T follicular helper cell (primary cell): ENCODE results near the gene TUBE1.
"Not testable (repeated sequence)": the region's sequence is repeated elsewhere in the genome, so short reads cannot be mapped to it uniquely, and the experiment has no call there.

Experiments used
- DNase-seq: peaks from one replicate; pipeline ENCODE4 v3.0.0-alpha.2; 2020; ENCODE audit warnings: low read depth

Gene TUBE1

DNA sequence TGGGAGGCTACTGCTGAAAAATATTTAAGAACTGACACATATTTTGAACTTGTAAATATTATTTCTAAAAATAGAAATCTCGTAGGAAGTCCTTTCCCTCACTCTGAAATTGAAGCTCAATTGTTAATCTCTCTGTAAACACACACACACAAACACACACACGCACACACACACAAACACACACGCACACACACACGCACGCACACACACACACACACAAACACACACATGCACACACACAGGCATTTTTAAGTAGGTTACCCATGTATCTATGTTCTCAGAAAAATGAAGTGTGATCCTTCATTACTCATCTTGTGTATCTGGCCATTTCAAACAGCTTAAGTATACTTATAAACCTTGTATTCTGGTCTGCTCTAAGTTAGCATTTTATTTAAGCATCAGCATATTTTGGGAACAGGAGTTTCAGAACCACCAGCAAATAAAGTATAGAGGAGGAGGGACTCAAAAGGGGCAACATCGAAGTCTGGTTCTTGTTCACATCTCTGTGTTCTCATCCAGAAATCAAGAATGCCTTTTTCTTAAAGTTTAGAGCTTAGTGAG is 21.8 kb downstream of the TUBE1 start:
- DNase-seq = no peak

DNA sequence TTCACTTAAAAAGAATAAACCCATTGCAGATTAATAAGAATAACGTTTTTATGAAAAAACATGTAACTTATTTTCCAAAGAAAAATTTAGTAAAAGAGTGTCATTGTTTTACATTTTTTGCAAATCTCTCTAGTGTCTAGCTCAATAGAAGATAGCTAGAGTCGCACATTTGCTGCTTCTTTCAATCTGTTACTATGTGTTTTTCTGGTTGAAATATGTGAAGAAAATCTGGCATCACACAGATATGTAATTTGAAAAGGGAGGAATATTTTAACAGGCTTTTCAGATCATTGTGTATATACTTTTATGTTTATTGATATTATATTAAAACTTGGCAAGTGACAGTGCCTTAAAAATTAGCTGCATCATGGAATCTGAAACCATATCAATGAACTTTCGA is 24.3 kb downstream of the TUBE1 start:
- no peak for DNase-seq

DNA sequence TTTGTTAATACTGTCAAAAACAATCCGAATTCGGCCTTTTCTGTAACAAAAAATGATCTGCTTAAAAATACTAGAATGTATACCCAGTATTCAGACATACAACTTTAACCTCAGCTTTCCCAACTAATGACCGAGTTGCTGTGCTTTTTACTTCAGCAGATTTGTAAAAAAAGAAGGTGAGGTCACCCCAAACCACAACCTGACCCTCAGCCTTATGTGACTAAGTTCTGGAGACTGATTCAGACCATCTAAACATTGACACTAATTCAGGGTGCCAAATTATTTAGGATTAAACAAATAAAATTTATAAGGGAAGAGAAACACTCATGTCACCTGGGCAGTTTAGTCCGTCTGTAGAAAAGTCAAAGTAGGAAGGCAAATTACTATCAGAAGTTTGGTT is 25.7 kb downstream of the TUBE1 start:
- DNase-seq = no peak

DNA sequence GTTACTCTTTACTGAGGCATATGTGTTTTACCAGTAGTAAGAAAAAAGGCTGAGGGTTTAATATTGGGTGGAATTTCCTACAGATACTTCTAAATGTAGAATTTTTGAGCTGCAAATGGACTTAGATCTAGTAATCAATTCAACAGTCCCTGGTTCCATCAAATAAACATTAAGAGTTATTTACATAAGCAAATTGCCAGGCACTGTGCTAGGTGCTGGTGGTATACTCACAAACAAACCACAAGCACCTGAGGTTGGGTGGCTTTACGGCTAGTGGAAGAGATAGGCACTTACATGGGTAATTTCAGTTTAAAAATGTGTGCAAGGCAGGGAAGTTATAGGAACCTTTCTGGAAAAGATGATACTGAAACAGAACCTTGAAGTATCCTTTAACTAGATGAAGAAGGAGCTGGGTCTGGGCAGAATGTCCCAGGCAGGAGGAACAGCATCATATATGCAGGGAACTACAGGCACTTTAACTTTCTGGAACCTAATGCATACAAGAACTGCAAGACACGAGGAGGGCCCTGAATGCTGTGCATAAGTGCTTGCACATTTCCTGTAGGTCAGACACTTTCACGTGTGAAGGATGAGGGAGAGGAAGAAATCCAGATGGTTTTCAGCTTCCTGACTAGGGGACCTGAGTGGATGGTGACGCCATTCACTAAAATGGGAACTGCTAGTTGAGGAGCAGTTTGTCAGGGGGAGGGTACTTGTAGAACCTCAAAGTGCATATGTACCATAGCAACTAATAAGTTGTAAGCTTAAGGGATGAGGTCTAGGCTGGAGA is 28.8 kb downstream of the TUBE1 start:
- no peak for DNase-seq

DNA sequence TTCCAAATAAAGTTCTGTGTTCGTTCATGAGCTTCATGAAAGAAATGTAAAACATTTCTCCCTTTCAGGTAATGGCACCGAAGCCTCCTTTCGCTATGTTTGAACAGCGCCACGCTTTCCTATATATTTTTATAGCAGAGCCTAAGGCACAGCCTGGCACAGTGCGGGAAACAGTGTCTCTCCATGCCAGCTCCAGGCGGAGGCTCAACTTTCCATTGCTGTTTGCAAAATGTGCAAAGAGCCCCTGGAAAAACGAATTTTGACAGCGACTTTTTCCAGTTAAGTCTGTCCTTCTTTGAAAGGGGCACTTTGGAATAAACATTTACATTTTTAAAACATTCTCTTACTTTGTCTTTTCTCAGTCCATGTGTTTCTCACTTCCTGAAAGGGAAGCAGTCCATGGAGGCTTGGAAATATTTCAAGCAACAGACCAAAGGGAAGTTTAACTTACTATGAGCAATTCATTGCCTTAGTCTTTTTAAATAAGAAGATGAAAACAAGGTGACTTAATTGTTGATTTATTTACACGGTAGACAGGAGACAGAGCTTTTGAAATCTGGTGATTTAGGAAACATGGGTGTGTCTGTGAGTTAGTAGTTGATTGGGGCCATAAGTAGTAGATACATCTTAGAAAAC is 32.6 kb downstream of the TUBE1 start:
- DNase-seq = no peak

DNA sequence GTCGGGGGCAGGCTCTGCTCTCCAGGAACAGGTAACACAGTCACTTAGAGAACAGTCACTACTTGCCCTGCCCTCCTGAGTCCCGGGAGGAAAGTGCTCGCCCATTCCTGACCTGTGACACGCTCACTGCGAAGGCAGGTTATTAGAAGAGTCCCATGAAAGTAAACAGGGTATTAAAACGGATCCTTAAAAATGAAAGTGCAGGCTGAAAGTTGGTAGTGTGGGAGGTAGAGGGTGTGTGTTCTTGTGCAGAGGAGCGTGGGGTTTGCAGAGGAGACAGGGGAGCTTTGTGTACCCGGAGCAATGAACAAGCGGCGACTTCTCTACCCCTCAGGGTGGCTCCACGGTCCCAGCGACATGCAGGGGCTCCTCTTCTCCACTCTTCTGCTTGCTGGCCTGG is 33.3 kb downstream of the TUBE1 start, which contains the start of gene CCN6:
TSS of gene CCN6 (plus strand) at position 104 of the 400 bp plus-strand sequence. CDS start at position 358, 254 bp downstream.
- DNase-seq = no peak

DNA sequence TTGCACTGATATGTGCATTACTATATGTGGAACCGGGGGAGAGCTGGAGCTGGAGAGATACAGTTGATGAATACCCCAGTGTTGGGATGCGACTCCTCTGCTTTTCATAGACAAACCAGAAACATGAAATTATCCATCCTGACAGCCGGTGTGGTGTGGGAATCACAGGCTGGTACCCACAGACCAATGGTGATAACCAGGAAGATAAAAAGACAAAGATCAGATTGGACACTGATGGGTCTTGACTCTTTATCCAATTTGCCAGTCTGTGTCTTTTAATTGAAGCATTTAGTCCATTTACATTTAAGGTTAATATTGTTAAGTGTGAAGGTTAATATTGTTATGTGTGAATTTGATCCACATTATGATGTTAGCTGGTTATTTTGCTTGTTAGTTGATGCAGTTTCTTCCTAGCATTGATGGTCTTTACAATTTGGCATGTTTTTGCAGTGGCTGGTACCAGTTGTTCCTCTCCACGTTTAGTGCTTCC is 36.0 kb downstream of the TUBE1 start:
- not testable (repeated sequence) for DNase-seq

DNA sequence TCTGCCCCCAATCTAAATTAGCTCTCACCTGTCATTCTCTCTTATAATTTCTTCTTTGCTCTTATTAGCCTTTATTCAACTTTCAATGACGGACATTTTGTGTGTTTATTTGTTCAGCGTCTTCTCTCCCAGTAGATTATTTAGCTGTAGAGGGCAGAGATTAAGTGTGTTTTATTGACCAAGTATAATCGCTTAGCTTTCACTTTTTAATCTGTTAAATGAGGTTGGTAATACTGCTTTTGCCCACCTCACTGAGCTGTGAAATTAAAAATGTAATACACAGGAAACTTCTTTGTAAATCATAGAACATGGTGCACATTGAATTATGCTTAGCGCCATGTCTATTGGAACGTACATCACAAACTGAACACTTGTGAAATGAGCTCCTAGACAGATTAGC is 36.9 kb downstream of the TUBE1 start:
- no peak for DNase-seq

DNA sequence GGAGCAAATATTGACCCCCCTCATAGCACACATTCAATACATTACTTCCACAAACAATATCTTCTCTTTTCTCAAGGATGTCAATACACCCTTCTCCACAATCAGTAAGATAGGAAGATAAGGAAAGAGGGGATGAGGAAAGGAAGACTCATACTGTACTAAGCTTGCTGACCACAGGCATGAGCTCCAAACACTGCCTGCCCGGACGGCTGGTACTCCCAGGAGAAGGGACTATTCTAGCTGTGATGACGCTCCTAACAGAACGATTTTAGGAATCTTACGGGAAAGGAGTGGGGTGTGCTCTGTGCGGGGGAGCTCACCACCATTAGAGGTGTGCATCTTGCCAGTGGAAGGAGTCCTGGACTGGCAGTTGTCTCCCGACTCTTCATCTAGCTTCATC is 37.3 kb downstream of the TUBE1 start:
- DNase-seq = no peak

DNA sequence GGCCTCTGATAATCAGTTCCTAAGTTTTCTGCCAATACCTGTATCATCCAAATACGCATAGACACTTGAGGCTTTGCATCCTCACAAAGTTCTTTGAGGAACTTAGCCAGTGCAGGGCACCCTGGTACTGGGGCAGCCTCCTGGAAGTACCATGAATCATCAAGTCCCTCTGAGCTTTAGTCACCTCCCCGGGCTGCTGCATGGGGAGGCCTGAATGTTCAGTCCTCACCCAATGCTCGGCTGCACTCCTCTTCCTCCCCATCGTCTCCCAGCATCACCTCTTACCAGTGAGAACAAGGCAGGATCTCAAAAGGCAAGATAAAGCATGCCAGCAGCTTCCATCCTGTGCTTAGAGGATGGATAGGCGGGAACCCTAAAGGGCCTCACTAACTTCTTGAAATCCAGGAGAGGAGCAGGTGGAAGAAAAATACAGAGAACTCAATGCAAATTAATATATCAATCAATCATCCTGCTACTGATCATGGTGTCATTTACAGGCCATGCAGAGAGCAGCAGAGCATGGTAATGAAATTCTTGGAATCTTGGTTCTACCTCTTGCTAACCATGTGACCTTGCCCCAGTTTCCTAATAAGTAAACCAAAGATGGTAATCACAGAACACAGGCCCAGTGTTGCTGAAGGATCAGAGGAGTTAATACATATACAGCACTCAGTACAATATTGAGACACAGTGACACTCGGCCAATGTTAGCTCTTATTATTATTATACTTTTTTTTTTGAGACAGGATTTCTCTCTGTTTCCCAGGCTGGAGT is 38.1 kb downstream of the TUBE1 start:
- no peak for DNase-seq

DNA sequence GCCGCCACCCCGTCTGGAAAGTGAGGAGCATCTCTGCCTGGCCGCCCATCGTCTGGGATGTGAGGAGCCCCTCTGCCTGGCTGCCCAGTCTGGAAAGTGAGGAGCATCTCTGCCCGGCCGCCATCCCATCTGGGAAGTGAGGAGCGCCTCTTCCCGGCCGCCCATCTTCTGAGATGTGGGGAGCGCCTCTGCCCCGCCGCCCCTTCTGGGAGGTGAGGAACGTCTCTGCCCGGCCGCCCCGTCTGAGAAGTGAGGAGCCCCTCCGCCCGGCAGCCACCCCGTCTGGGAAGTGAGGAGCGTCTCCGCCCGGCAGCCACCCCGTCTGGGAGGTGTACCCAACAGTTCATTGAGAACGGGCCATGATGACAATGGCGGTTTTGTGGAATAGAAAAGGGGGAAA is 39.8 kb downstream of the TUBE1 start:
- DNase-seq = not testable (repeated sequence)

DNA sequence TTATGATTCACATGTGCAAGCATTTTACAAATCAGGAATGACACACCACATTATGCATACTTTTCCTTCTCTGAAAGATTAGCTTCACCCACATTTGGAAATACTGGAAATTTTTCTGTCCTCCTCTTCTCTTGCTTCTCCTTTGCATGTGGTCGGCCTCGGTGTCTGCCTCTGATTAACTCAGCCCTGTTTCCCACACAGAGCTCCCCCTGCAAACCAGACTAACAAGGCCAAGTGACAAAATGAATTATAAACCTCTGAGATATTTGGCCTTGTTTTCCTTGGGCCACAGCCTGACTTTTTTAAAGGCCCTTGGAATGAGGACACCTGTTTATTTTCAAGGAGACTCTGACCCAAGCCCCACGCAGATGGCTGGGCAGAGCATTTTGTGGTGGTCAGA is 42.4 kb downstream of the TUBE1 start:
- no peak for DNase-seq

DNA sequence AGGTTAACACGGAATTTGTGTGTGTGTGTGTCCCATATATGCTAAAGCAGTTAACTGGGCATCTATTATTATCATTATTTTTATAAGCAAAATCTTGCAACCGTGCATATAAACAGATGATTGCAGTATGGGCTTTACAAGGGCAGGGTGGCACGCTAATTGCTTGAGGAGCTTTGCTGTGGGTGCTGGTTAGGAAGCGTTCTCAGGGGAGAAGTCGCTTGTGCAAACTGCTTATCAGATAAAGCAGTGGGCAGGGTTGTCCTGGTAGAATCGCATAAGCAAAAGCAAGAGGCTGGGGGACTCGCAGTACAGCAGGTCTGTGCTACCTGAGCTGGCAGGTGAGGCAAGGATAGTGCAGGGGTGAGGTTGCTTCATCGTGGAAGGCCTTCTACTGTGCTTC is 43.1 kb downstream of the TUBE1 start:
- no peak for DNase-seq

DNA sequence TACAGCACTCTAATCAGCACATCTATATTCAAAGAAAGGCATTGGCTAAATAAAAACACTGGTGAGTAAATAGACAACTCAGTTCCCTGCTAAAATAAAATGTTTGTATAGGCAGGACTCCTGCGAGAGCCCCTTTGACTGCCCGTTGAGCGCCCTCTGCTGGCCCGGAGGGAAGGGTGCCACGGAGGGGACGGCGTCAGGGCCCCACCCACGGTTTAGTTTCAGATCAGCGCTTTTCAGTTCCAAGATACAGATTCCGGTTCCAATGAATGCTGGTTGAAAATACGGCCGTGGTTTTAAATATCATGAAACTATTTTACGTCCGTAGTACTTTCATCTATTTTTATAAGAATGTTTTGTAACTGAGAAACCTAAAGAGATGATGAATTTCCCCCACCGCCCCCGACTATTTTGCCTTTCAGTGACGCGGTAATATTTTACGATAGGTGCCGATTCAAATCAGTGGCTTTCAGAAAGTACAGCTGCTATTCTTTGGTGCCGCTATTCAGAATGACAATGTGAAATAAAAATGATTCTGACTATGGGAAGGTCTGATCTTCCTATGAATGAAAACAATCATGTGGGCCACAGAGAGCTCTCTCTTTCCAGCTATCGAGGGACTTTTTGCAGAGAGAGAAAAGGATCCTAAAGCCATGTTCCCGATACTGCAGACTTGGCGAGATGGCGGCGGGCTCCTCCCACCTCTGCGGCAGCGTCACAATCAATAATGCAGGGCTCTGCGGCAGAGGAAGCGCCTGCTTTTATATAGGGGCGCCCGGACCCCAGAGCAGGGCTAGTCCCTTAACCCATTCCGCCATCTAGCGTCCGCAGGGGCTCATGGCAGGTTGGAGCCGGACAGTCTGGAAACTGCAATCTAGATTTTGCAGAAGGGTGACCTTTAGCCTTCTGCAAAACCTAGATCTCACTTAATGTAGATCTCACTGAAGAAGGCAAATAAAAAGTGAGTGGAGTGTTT is 44.0 kb downstream of the TUBE1 start:
- DNase-seq = peak; percentile 90

DNA sequence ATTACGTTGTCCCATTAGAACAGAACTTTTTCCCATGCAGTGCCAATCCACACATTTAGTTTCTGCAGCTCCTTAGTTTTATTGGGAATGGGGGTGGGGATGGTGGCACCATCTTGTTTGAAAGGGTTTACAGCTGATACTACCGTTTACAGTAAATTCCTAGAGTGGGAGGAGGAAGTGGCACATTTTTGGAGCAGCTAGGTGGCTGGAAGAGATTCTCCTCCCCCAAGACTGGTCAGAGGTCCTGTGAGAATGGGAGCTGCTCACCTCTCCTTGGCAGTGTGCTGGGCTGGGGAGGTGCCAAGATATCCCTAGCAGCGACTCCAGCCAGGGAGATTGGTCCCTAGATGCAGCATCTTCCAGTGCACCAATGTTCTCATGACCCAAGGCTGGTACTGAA is 45.7 kb downstream of the TUBE1 start:
- no peak for DNase-seq

DNA sequence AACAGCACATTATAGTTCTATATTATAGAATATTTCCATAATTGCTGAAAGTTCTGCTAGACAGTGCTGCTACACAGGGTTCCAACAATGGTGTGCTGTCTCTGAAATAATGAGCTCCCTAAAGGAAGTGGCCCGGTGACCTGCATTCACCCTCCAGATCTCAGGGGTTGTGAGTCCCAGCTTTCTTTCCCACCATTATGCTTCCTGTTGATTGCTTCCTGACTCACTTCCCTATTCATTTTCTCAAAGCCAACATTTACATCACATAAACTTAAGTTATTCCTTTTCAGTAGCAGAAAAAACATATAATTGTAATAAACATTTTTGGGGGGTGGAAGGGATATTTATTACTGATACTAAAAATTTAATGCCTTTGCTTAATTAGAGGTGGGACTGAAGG is 46.3 kb downstream of the TUBE1 start:
- DNase-seq = no peak

DNA sequence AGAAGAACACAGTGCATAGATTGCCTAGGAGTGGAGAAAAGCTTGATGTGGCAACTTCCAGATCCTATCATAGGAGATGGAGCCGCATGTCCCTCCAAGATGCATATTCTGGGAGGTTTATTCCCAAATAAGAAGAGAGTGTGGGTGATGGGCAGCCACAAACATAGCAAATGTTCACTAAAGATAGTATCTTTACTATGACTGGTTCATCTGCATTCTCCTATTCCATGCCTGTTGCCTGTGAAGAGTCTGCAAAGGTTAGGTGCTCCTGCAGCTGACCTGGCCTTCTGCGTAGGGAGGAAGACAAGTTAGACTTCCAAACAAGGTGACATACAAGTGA is 47.9 kb downstream of the TUBE1 start:
- no peak for DNase-seq

DNA sequence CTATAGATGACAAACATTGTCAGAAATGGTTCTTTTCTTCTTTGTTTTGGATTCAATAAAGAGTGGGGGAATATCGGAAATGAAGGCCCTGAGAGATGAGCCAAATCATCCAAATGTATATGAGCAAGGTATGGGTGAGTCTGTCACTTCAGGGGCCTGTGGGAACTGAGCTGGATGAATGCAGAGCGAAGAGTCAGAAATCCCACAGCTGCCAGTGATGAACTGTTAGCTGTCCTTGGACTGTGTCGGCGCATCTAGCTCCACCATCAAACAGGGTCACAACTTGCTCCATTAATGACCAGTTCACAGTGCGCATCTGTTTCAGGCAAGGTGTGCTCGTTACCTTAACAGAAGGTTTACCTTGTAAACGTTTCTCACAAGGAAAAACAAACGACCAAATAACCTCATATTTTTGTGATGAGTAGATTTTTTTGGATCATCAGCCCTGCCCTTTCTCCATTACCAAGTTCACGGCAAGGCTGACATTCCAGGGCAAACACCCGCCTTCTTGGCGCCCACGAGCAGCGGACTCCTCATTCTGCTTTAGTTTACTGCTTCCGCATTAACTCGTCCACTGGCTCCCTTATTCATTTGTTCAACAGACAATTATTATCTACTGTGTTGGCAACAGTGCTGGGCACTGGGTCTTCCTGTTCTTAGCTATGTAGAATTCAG is 48.4 kb downstream of the TUBE1 start:
- no peak for DNase-seq

DNA sequence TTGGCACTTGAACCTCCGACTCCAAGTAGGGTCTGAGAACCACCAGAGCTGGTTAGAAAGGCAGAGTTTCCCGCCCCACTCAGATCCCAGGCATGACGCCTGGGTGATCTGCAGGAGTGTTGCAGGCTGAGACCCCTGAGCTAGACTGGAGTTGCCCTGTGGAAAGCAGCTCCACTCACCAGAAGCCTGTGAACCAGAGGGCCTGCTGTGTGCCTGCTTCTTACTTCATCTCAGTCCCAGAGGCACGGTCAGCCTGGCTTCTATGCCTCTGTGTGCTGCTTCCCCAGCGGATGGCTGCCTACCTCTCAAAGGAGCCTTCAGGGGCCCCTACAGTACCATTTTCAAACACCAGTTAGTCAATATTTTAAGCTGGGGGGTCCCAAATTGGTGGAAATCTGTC is 49.0 kb downstream of the TUBE1 start:
- no peak for DNase-seq

DNA sequence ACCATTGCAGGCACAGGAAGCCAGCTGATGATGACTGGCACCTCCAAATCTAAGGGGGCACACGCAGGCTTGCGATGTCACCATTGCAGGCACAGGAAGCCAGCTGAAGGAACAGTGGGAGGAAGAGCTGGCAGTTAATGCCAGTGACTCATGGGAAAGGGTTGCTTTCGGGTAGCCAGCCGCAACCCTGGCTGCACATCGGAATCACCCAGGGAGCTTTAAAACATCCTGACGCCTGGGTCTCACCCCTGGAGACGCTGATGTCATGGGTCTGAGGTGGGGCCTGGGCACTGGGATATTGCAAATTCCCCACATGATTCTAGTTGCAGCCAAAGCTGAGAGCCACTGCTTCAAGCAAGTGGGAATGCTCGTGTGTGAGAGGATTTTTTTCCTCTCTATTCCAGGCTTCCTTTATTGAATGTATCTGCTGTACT is 49.5 kb downstream of the TUBE1 start:
- no peak for DNase-seq
